DMS 273 (cell line): ENCODE results near the gene SLIT2.

Source experiments
- DNase-seq: peaks from one replicate; lab custom pipeline; 2025; ENCODE audit not compliant: unreplicated experiment; lab: John Stamatoyannopoulos, UW

SLIT2 gene

DNA sequence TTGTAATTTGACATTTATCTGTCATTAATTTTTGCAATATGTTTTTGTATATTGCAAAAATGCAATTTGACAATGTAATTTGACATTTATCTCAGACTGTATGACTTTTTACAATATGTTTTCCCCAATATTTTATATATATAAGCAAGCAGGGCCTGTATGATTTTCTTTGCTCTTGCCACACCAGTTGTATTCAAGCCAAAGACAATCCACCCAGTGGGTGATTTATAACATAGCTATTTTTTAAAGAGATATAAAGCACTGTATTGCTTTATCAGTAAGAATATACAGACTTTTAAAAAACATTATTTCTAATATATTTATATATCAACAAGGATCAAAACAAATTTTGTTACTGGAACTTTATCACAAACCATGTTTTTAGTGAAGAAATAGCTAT lies 47.3 kb downstream of the SLIT2 start:
- no peak for DNase-seq

DNA sequence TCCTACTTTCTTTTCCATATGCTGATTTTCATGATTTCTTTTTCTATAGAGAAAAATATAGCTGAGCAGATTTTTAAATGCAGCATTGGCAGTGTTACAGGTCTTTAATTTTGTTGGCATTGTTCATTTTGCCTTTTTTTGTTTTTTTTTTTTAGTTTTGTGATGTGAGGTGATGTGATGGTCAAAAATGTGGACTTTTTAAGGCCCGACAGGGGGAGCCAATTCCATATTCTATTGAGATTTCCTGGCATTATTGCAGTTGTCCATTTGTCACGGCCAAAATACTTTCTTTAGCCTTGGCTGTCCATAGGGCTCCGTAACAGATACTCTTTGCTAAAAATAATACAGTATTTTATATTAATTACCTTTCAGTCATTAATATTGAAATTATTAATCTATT lies 47.8 kb downstream of the SLIT2 start:
- peak; percentile 5 for DNase-seq

DNA sequence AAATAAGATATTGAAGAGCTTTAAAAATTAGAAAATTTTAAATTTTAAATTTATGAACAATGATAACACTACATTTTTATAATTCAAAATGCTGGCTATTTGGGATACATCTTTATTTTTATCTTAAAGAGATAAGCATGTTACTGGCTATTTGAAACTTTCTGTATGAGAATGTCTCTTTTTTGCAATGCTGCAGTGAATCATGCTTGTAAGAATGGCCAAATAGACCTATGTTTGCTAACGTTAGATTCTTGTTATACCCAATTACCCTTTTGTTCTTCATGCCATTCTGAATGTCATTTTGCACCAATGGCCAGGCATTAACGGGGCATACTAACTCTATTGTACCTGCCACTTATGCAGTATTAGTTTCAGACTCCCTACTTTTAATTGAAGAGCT lies 49.5 kb downstream of the SLIT2 start:
- DNase-seq, result no peak
